WTC11 (cell line): Measurements from ENCODE around the gene CEP104. TPM values are rescaled to one million over a fixed set of nuclear protein-coding genes. Genes with fewer than 3 reads are reported as not detected.

ENCODE experiments used
- ATAC-seq: fragments of 200-7000 bp; cut with Tn5 transposase; 2 replicates; pipeline ENCODE4 v1.10.0; 2021; ENCODE audit warnings: mild to moderate bottlenecking, moderate library complexity
- CTCF ChIA-PET: fragments of 300-600 bp; sonication (Branson Sonifier 250); formaldehyde crosslinking; loops from one replicate; lab custom pipeline; 2021; ENCODE audit warnings: antibody characterized with exemption; lab: Charles Lee
- POLR2A ChIA-PET: fragments of 350-600 bp; sonication (Branson Sonifier 250); formaldehyde crosslinking; loops from one replicate; lab custom pipeline; 2021; ENCODE audit warnings: antibody characterized with exemption; lab: Charles Lee
- DNase-seq: peaks from one replicate; pipeline ENCODE4 v3.0.0; 2021; ENCODE audit warnings: low spot score
- H3K27ac Mint-ChIP-seq: 2 replicates; pipeline ENCODE4 v1.8.0; 2021; ENCODE audit warnings: mixed read lengths
- H3K27me3 Mint-ChIP-seq: 2 replicates; pipeline ENCODE4 v1.8.0; 2021; ENCODE audit warnings: low read depth, mild to moderate bottlenecking, moderate library complexity, mixed read lengths
- H3K36me3 Mint-ChIP-seq: 2 replicates; pipeline ENCODE4 v1.8.0; 2021; ENCODE audit warnings: mixed read lengths
- H3K4me1 Mint-ChIP-seq: 2 replicates; pipeline ENCODE4 v1.8.0; 2022; ENCODE audit warnings: mixed read lengths
- H3K4me3 Mint-ChIP-seq: 2 replicates; pipeline ENCODE4 v1.8.0; 2021; ENCODE audit warnings: mild to moderate bottlenecking, moderate library complexity, mixed read lengths
- H3K9me3 Mint-ChIP-seq: 2 replicates; pipeline ENCODE4 v1.8.0; 2021; ENCODE audit warnings: mixed read lengths
- AR ChIP-seq: fragments of 250-450 bp; sonication (Bioruptor Pico); IDR thresholded peaks from 2 replicates; pipeline ENCODE4 v1.9.0; 2021; ENCODE audit warnings: mild to moderate bottlenecking
- CREB1 ChIP-seq: sonication (generic); formaldehyde crosslinking; IDR thresholded peaks from 2 replicates; pipeline ENCODE4 v1.8.0; 2023; ENCODE audit warnings: mild to moderate bottlenecking, missing genetic modification reagents
- ERG ChIP-seq: fragments of 250-450 bp; sonication (Bioruptor Pico); IDR thresholded peaks from 2 replicates; pipeline ENCODE4 v1.8.0; 2021; ENCODE audit warnings: mild to moderate bottlenecking
- ESRRA ChIP-seq: sonication (generic); formaldehyde crosslinking; IDR thresholded peaks from 2 replicates; pipeline ENCODE4 v1.8.1; 2022; ENCODE audit warnings: mild to moderate bottlenecking, missing genetic modification reagents, borderline replicate concordance
- FOXJ3 ChIP-seq: sonication (generic); formaldehyde crosslinking; IDR thresholded peaks from 2 replicates; pipeline ENCODE4 v1.9.0; 2021; ENCODE audit warnings: missing genetic modification reagents, mild to moderate bottlenecking, borderline replicate concordance
- FOXP4 ChIP-seq: sonication (generic); formaldehyde crosslinking; IDR thresholded peaks from 2 replicates; pipeline ENCODE4 v1.8.0; 2022; ENCODE audit warnings: mild to moderate bottlenecking, missing genetic modification reagents
- GTF2I ChIP-seq: fragments of 250-450 bp; sonication (Bioruptor Pico); conservative IDR thresholded peaks from 2 replicates; pipeline ENCODE4 v1.4.0; 2021; ENCODE audit warnings: mild to moderate bottlenecking
- JUN ChIP-seq: sonication (generic); formaldehyde crosslinking; IDR thresholded peaks from 2 replicates; pipeline ENCODE4 v1.8.0; 2023; ENCODE audit warnings: mild to moderate bottlenecking, missing genetic modification reagents
- KAT7 ChIP-seq: sonication (generic); formaldehyde crosslinking; IDR thresholded peaks from 2 replicates; pipeline ENCODE4 v1.8.1; 2023; ENCODE audit warnings: missing genetic modification reagents, mild to moderate bottlenecking, borderline replicate concordance
- MYBL2 ChIP-seq: sonication (generic); formaldehyde crosslinking; IDR thresholded peaks from 2 replicates; pipeline ENCODE4 v1.8.1; 2023; ENCODE audit warnings: mild to moderate bottlenecking, moderate library complexity, missing genetic modification reagents
- NFYB ChIP-seq: sonication (generic); formaldehyde crosslinking; conservative IDR thresholded peaks from 2 replicates; pipeline ENCODE4 v1.8.0; 2022; ENCODE audit warnings: low read depth, missing genetic modification reagents
- NR3C1 ChIP-seq: sonication (generic); formaldehyde crosslinking; conservative IDR thresholded peaks from 2 replicates; pipeline ENCODE4 v1.8.1; 2023; ENCODE audit warnings: low read depth, mild to moderate bottlenecking, missing genetic modification reagents
- TEAD4 ChIP-seq: sonication (generic); formaldehyde crosslinking; IDR thresholded peaks from 2 replicates; pipeline ENCODE4 v1.8.0; 2022; ENCODE audit warnings: mild to moderate bottlenecking, missing genetic modification reagents
- ZNF263 ChIP-seq: sonication (generic); formaldehyde crosslinking; IDR thresholded peaks from 2 replicates; pipeline ENCODE4 v1.8.1; 2022; ENCODE audit warnings: low read depth, mild to moderate bottlenecking, moderate library complexity, missing genetic modification reagents
- total RNA-seq: library from RNA; stranded (reverse); gene quantifications from 3 replicates; pipeline ENCODE4 v1.2.3, GENCODE V29; 2021
- TF ChIP-seq, protein P1 (sequence below): sonication (generic); formaldehyde crosslinking; IDR thresholded peaks from 2 replicates; pipeline ENCODE4 v1.8.0; 2022; ENCODE audit warnings: mild to moderate bottlenecking, missing genetic modification reagents
- TF ChIP-seq, protein P2 (sequence below): sonication (generic); formaldehyde crosslinking; IDR thresholded peaks from 2 replicates; pipeline ENCODE4 v1.8.0; 2022; ENCODE audit warnings: mild to moderate bottlenecking, missing genetic modification reagents
- TF ChIP-seq, protein P3 (sequence below): fragments of 250-450 bp; sonication (Bioruptor Pico); conservative IDR thresholded peaks from 2 replicates; pipeline ENCODE4 v1.9.0; 2021; ENCODE audit warnings: mild to moderate bottlenecking
- TF ChIP-seq, protein P4 (sequence below): sonication (generic); formaldehyde crosslinking; IDR thresholded peaks from 2 replicates; pipeline ENCODE4 v1.8.1; 2023; ENCODE audit warnings: mild to moderate bottlenecking, missing genetic modification reagents

The CEP104 gene
- total RNA-seq, 1 experiment from 2014 or later: 38.0 TPM

GRCh38 chr1:3898994-3899753 lies 42.2 kb upstream of the CEP104 start:
- ChIA-PET CTCF (interaction anchor here (0.8 to 1.6 kb wide), 11 partner anchors 8 to 1948 kb away, joined by 3 to 19 read pairs (median 8); partner anchors contain the start of genes CEP104, DFFB and LRRC47), POLR2A (interaction anchor here (0.6 to 2.0 kb wide), 4 partner anchors 42 to 1283 kb away, joined by 3 to 10 read pairs (median 5); partner anchors contain the start of genes CEP104 and DFFB)
- H3K9me3 Mint-ChIP-seq: peaks cover 16% of the 10 kb centered on the region
- TF ChIP-seq FOXJ3 (CRISPR knock-in tag): no peak
- TF ChIP-seq, protein P1, sequence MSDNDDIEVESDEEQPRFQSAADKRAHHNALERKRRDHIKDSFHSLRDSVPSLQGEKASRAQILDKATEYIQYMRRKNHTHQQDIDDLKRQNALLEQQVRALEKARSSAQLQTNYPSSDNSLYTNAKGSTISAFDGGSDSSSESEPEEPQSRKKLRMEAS (CRISPR knock-in tag): 0 out of 2 replicates have a peak, but pooled peaks have one; percentile 8
- peaks cover 19% of the 10 kb centered on the region for H3K4me1 Mint-ChIP-seq
- peak overlapping the region; percentile 98 for H3K27ac Mint-ChIP-seq
- peak overlapping the region; percentile 92 for H3K4me3 Mint-ChIP-seq
- ATAC-seq (peak; percentile 1; the same call in 1 of the 2 replicates), DNase-seq (no peak)
- H3K36me3 Mint-ChIP-seq: peaks cover 16% of the 10 kb centered on the region
- H3K27me3 Mint-ChIP-seq: no peaks in the 10 kb centered on the region

DNA sequence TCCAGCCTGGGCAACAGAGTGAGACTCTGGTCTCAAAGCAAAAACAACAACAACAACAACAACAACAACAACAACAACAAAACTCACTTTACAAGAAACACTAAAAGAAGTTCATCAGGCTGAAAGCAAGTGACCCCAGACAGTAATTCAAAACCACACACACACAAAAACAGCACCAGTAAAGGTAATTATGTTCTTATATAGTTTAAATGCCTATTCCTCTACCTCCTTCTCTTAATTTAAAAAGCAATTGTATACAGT lies 41.4 kb upstream of the CEP104 start:
- CTCF ChIA-PET: no interaction called here
- no peak for TF ChIP-seq NFYB (CRISPR knock-in tag)
- TF ChIP-seq ERG: no peak
- TF ChIP-seq ESRRA (CRISPR knock-in tag): no peak
- no peak for TF ChIP-seq AR (CRISPR knock-in tag)
- TF ChIP-seq NR3C1 (CRISPR knock-in tag): no peak
- TF ChIP-seq KAT7: no peak
- Mint-ChIP-seq H3K4me3 (peak overlapping the region; percentile 92), H3K27ac (no peak overlapping the region), H3K36me3 (peaks cover 16% of the 10 kb centered on the region), H3K27me3 (no peaks in the 10 kb centered on the region), H3K9me3 (peaks cover 16% of the 10 kb centered on the region), H3K4me1 (peaks cover 13% of the 10 kb centered on the region)
- DNase-seq (no peak), ATAC-seq (no peak)
- POLR2A ChIA-PET: interaction anchor here (2.0 kb wide), 1 partner anchor 105 kb away, joined by 7 read pairs; no protein-coding TSS in a partner anchor

GRCh38 chr1:3896396-3897000 lies 39.5 kb upstream of the CEP104 start:
- Mint-ChIP-seq H3K36me3 (peaks cover 20% of the 10 kb centered on the region), H3K4me3 (no peak overlapping the region), H3K27me3 (no peaks in the 10 kb centered on the region), H3K27ac (no peak overlapping the region), H3K9me3 (peaks cover 16% of the 10 kb centered on the region), H3K4me1 (peaks cover 12% of the 10 kb centered on the region)
- ATAC-seq (no peak), DNase-seq (no peak)
- ChIA-PET POLR2A (no interaction called here), CTCF (no interaction called here)
- TF ChIP-seq JUN (CRISPR knock-in tag) (no peak), FOXP4 (CRISPR knock-in tag) (no peak), GTF2I (CRISPR knock-in tag) (no peak), TEAD4 (no peak), ZNF263 (CRISPR knock-in tag) (no peak), ERG (no peak), CREB1 (CRISPR knock-in tag) (no peak), MYBL2 (no peak)
- TF ChIP-seq, protein P2, sequence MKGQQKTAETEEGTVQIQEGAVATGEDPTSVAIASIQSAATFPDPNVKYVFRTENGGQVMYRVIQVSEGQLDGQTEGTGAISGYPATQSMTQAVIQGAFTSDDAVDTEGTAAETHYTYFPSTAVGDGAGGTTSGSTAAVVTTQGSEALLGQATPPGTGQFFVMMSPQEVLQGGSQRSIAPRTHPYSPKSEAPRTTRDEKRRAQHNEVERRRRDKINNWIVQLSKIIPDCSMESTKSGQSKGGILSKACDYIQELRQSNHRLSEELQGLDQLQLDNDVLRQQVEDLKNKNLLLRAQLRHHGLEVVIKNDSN (CRISPR knock-in tag): no peak
- TF ChIP-seq, protein P3, sequence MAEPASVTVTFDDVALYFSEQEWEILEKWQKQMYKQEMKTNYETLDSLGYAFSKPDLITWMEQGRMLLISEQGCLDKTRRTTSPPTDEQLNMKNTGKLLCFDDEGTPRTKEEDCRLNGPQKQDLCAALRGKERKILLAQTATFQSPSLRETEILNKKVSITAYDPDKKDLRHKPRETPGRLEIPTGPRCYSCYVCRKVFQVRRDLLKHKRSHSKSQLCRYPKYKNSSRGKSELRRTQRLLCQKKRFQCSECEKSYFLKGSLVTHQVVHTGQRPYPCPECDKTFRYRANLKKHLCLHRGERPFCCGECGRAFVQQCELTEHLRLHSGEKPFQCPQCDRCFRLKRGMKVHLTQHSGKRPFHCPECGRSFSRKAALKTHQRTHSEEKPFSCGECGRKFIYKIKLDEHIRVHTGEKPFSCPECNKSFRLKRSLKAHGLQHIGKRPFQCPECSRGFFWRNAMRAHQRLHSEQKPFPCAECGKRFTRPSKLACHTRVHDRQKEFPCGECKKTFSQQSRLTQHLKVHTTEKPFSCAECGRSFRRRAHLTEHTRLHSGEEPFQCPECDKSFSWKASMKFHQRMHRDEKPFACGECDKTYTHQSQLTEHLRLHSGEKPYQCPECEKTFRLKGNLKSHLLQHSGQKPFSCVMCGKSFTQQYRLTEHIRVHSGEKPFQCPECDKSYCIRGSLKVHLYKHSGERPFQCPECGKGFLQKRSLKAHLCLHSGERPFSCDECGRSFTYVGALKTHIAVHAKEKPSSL (CRISPR knock-in tag): no peak
- TF ChIP-seq, protein P4, sequence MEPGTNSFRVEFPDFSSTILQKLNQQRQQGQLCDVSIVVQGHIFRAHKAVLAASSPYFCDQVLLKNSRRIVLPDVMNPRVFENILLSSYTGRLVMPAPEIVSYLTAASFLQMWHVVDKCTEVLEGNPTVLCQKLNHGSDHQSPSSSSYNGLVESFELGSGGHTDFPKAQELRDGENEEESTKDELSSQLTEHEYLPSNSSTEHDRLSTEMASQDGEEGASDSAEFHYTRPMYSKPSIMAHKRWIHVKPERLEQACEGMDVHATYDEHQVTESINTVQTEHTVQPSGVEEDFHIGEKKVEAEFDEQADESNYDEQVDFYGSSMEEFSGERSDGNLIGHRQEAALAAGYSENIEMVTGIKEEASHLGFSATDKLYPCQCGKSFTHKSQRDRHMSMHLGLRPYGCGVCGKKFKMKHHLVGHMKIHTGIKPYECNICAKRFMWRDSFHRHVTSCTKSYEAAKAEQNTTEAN (CRISPR knock-in tag): no peak
